HG03095 (cell line): Measurements from ENCODE around the gene RBBP8NL.

Source experiments
- ATAC-seq: cut with Tn5 transposase; IDR thresholded peaks from one replicate; pipeline ENCODE4 v1.9.1; 2021; ENCODE audit warnings: moderate library complexity; ENCODE audit not compliant: unreplicated experiment

The RBBP8NL gene

GRCh38 chr20:62422636-62423325 lies 4.6 kb downstream of the RBBP8NL start:
- no peak for ATAC-seq

GRCh38 chr20:62421716-62421990 lies 5.7 kb downstream of the RBBP8NL start:
- ATAC-seq = no peak

DNA sequence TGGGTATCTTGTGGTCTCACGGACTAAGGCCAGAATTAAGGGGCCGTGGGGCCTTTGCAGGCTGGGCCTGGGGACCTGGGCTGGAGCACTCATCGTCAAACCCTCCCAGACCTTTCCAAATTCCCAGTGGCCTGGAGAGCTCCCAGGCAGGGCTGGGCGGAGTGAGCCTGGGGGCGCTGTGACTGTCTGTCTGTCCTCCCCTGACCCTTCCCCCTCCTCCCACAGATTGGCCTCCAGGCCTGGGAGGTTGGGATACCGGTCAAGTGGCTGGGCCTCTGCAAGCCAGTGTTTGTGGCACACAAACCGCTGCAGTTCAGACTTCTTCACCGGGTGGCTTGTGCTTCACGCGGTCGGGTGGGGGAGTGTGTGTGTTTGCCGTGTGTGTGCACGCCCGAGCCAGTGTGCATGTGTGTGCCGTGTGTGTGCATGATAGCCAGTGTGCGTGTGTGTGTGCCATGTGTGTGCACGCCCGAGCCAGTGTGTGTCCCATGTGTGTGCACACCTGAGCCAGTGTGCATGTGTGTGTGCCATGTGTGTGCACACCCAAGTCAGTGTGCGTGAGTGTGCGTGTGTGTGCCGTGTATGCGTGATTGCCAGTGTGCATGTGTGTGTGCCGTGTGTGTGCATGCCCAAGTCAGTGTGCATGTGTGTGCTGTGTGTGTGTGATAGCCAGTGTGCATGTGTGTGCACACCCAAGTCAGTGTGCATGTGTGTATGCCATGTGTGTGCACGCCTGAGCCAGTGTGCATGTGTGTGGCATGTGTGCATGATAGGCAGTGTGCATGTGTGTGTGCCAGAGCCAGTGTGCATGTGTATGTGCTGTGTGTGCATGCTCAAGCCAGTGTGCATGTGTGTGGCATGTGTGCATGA lies 6.3 kb downstream of the RBBP8NL start:
- no peak for ATAC-seq

DNA sequence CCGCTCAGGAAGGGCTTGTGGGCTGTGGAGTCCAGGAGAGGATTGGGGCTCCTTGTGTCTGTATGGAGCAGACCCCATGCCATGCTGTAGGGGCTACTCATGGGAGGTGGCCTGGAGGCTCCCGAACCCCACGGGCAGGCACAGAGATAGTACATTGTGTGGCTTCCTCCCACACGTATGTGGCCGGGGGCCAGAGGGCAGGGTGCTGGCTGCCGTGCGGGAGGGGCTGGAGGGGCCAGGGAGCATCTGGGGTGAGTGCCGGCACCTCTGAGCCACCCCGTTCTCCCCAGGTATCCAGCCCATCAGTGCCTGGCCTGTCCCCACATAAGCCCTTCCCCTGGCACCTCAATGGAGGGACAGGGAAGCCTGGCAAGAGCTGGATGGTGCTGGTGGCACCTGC lies 7.6 kb downstream of the RBBP8NL start:
- ATAC-seq = no peak

GRCh38 chr20:62418709-62419487 lies 8.4 kb downstream of the RBBP8NL start:
- ATAC-seq = no peak

GRCh38 chr20:62417981-62418708 lies 9.2 kb downstream of the RBBP8NL start:
- ATAC-seq = no peak

GRCh38 chr20:62416651-62417637 lies 10.4 kb downstream of the RBBP8NL start:
- no peak for ATAC-seq

DNA sequence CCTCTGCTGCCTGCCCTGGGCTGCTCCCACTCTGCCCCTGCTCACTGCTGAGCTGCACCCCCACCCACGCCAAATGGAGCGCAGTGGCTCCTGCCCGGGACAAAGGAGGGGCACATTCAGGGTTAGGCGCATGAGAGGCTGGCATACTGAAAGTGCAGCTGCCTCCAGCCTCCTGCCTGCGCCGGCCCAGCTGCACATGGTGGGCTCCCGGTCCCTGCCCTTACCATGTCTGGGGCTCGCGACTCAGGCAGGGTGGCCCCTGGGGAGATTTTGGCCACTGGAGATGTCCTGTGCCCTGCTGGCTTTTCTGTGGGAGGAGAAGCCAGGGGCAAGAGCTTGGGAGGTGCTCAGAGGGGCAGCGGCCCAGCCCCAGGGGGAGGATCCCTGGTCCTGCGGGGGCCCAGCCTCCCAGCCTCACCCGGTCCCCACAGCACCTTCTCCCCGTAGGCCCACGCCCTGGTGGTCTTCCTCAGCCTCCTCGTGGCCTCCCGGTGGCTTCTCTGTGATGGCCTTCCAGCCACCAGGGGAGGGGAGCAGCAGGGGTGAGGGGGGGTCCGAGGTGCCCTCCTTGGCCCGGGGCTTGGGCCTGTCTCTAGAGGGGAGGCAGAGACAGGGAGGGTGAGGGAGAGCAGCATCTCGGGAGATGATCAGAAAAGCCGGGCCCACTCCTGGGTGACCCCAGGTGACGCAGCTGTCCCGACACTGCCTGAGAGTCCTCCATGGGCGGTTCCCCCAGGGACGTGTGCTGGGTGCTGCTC lies 11.8 kb downstream of the RBBP8NL start:
- no peak for ATAC-seq

DNA sequence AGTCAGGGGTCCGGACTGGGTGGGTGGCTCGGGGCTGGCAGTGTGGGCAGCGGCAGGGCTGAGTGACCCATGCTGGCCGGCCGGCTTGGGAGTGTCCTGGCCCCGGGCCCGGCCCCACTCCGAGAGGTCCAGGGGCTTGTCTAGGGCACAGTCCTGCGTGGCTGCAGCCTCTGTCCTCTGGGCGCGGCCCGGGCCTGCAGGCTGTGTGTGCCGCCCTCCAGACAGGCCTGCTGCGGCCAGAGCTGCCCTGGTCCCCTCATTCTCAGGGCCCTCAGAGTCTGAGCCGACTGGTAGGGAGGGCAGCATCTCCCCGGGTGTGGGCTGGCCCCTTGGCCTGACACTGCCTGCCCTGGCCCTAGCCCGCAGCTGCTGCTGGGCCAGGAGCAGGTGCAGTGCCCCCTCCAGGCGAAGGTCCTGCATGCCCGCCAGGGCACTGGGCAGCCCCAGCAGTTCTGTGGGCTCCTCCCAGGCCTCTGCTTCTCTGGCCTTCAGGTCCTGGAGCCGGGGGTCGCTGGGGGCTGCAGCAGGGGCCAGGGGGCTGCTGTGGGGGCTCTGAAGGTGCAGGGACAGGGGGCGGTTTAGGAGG lies 13.3 kb downstream of the RBBP8NL start:
- ATAC-seq = no peak

DNA sequence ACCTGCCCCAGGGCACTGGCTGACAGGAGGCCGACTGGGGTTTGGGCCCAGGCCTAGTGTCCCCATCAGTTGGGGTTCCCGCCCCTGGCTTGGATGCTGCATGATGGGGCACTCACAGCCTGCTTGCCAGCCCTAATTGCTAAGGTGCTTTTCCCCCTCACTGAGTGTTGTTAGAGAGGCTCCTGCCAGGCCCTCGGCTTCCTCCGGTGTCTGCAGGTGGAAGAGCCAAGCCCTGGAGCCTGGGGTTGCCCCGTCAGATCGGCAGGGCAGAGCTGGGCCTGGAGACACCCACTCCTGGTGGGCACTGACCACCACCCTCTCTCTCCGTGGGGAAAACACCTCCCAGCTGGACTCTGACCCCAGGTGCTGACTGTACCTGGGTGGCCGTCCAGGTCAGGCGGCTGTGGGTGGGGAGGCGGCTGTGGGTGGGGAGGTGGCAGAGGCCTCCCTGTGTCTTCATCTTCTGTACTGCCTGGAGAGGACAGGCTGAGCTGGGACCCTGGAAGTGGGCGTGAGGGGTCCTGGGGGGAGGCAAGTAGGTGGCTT lies 14.2 kb downstream of the RBBP8NL start:
- no peak for ATAC-seq

DNA sequence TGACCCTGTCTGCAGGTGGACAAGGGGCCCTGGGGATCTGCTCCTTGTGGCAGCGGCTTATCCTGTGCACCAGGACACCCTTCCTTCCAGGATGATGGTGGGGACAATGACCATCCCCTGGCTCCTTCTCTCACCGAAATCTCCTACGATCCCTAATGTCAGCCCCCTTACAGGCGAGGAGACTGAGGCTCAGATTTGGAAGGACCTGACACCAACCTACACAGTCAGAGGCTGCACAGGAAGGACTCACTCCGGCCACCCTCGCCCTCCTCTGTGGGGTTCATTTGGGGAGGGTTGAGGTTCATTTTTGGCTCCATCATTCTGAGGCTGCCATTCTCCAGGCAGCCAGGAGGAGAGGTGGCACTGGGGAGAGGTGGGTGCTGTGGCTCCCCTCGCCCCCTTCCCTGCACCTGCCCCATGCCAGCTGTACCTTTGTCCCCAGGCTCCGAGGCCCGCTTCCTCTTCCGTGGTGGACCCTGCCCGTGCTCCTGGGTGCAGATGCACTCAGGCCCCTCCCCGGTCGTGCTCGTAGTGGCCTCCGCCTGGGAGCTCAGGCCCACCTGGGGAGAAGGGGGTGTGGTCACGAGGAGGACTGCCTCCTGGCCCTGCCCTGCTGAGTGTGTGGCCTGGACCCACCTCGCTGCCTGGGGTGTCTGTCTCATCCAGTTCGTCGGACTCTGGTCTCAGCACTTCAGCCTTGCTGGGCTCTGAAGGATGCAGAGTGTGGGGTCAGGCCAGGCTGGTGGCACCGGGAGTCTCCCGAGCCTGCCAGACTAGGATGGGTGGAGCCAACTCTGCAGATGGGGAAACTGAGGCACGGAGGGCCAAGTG lies 14.9 kb downstream of the RBBP8NL start:
- no peak for ATAC-seq

DNA sequence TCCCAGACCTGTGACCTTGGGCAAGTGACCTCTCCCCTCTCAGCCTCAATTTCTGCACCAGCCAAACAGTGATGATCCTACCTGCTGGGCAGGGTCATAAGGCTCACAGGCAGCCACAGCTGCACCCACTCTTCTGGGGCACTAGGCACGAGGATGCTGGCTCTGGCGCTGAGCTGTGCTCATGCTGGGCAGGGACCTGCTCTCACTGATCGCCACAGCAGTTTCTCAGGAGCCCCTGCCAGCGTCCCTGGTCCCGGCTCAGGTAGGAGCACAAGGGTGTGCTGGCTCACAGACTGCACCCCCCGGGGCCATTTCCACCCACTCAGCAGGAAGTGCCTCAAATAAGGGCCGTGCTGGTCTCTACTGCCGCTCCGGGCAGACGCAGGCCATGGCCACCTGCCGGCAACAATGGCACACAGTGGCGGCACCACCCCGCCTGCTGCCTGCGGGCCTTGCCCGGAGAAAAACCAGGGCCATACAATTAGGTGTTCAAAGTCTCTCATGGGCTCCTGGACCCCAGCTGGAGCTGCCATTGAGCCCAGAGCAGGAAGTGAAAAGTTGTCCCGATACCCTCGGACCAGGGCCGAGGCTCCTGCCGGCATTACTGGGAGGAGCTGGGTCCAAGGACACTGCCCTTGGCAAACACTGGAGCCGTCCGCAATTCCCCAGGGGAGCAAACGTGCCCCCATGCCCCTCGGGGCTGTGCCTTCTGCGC lies 15.7 kb downstream of the RBBP8NL start:
- no peak for ATAC-seq

GRCh38 chr20:62410746-62411478 lies 16.4 kb downstream of the RBBP8NL start:
- ATAC-seq = no peak

- no peak for ATAC-seq
These were observed 17.2 kb downstream of the RBBP8NL start for GRCh38 chr20:62409931-62410745.

- ATAC-seq = no peak
These were observed 18.1 kb downstream of the RBBP8NL start for GRCh38 chr20:62409086-62409853.
